HCT116 (cell line): ENCODE data around the gene CDON. TPM values are rescaled to one million over a fixed set of nuclear protein-coding genes. Genes with fewer than 3 reads are reported as not detected.

ENCODE experiments used
- ATAC-seq: fragments of 200-7000 bp; cut with Tn5 transposase; 2 replicates; pipeline ENCODE4 v1.9.1; 2020; ENCODE audit warnings: mild to moderate bottlenecking, moderate library complexity
- BruUV-seq: library from RNA; stranded (reverse); fragments of 400-500 nt; replicated peaks from 2 replicates; lab custom pipeline; 2021; lab: Mats Ljungman, UMichigan
- CTCF ChIA-PET: fragments of 300-600 bp; sonication (Branson Sonifier 250); formaldehyde crosslinking; loops from one replicate; lab custom pipeline; 2021; ENCODE audit warnings: antibody characterized with exemption; lab: Charles Lee
- POLR2A ChIA-PET: fragments of 300-600, 350-600 bp; sonication (Branson Sonifier 250); formaldehyde crosslinking; loops from one replicate; lab custom pipeline; 2021; ENCODE audit warnings: antibody characterized with exemption; lab: Charles Lee
- RAD21 ChIA-PET, 2 experiments: fragments of 300-600 bp; sonication (Branson Sonifier 250); formaldehyde crosslinking; loops; one replicate each; lab custom pipeline; 2023; ENCODE audit warnings: low total read pairs in 2 of 2; ENCODE audit not compliant: uncharacterized antibody in 2 of 2, unreplicated experiment in 2 of 2, low non-redundant PET in 1 of 2; lab: Charles Lee
- DNase-seq: peaks from one replicate; pipeline ENCODE4 v3.0.0-alpha.2; 2010; ENCODE audit warnings: low read depth, low spot score
- H2AFZ ChIP-seq: fragments of 200-600 bp; shearing (Covaris generic), sonication (generic); 2 replicates; pipeline ENCODE4 v1.6.1; 2017; ENCODE audit warnings: low read depth, mixed run types, mixed read lengths, antibody characterized with exemption, low read length; ENCODE audit not compliant: poor library complexity, severe bottlenecking
- H3K27ac ChIP-seq: 2 replicates; pipeline ENCODE4 v1.5.1; 2012; ENCODE audit warnings: low read depth, low read length
- H3K27me3 ChIP-seq: fragments of 200-600 bp; sonication (generic); 2 replicates; pipeline ENCODE4 v1.6.1; 2016; ENCODE audit warnings: mixed run types, low read length, mixed read lengths; ENCODE audit not compliant: insufficient read depth
- H3K36me3 ChIP-seq, 2 experiments: fragments of 200-500 bp in 1 of 2; fragments of 200-600 bp in 1 of 2; sonication (Bioruptor generic) in 1 of 2; sonication (generic) in 1 of 2; 2 replicates each; pipeline versions ENCODE4 v1.5.1 to v1.6.1; 2014 to 2016; ENCODE audit warnings: low read length in 2 of 2, inconsistent platforms in 1 of 2, mixed read lengths in 1 of 2, mixed run types in 1 of 2; ENCODE audit not compliant: insufficient read depth in 2 of 2, control insufficient read depth in 1 of 2
- H3K4me1 ChIP-seq, 2 experiments: fragments of 200-600 bp in 1 of 2; sonication (generic) in 1 of 2; 2 replicates each; pipeline versions ENCODE4 v1.5.1 to v1.6.1; 2012 to 2017; ENCODE audit warnings: low read length in 2 of 2, inconsistent platforms in 1 of 2, mild to moderate bottlenecking in 1 of 2, mixed read lengths in 1 of 2, mixed run types in 1 of 2, moderate library complexity in 1 of 2; ENCODE audit not compliant: insufficient read depth in 2 of 2, control insufficient read depth in 1 of 2
- H3K4me2 ChIP-seq: fragments of 200-600 bp; sonication (generic); 2 replicates; pipeline ENCODE4 v1.6.1; 2017; ENCODE audit warnings: mixed run types, low read length, mixed read lengths
- H3K4me3 ChIP-seq, 2 experiments: fragments of 200-600 bp in 1 of 2; sonication (generic) in 1 of 2; replicated peaks in 1 of 2; 2 replicates each; pipeline ENCODE4 v1.5.1; 2011 to 2016; ENCODE audit warnings: low read length in 2 of 2, control low read depth in 1 of 2, low read depth in 1 of 2, mild to moderate bottlenecking in 1 of 2, mixed read lengths in 1 of 2, mixed run types in 1 of 2
- H3K79me2 ChIP-seq: fragments of 200-600 bp; sonication (generic); 2 replicates; pipeline ENCODE4 v1.6.1; 2017; ENCODE audit warnings: mild to moderate bottlenecking, mixed run types, low read length, moderate library complexity, mixed read lengths; ENCODE audit not compliant: insufficient read depth
- H3K9ac ChIP-seq: fragments of 200-600 bp; sonication (generic); 2 replicates; pipeline ENCODE4 v1.6.1; 2016; ENCODE audit warnings: low read length, mixed read lengths
- H3K9me2 ChIP-seq: fragments of 200-600 bp; sonication (generic), shearing (Covaris generic); 2 replicates; pipeline ENCODE4 v1.6.1; 2017; ENCODE audit warnings: mixed run types, mild to moderate bottlenecking, moderate library complexity; ENCODE audit not compliant: insufficient read depth
- H3K9me3 ChIP-seq, 2 experiments: fragments of 200-500 bp in 1 of 2; fragments of 200-600 bp in 1 of 2; sonication (Bioruptor generic) in 1 of 2; sonication (generic) in 1 of 2; 2 replicates each; pipeline ENCODE4 v1.6.1; 2014 to 2017; ENCODE audit warnings: low read length in 2 of 2, mixed read lengths in 2 of 2, inconsistent platforms in 1 of 2, low read depth in 1 of 2, mild to moderate bottlenecking in 1 of 2, mixed run types in 1 of 2, moderate library complexity in 1 of 2; ENCODE audit not compliant: control insufficient read depth in 1 of 2, insufficient read depth in 1 of 2
- H4K20me1 ChIP-seq: fragments of 200-600 bp; sonication (generic), shearing (Covaris generic); 2 replicates; pipeline ENCODE4 v1.6.1; 2017; ENCODE audit warnings: mixed run types, mild to moderate bottlenecking, moderate library complexity; ENCODE audit not compliant: insufficient read depth
- ATF3 ChIP-seq: IDR thresholded peaks from 2 replicates; pipeline ENCODE4 v1.6.1; 2012
- CBX3 ChIP-seq: IDR thresholded peaks from 2 replicates; pipeline ENCODE4 v1.6.1; 2012; ENCODE audit warnings: low read depth
- CEBPB ChIP-seq: IDR thresholded peaks from 2 replicates; pipeline ENCODE4 v1.6.1; 2012; ENCODE audit warnings: low read depth
- CTCF ChIP-seq, 3 experiments: fragments of 200-600 bp in 1 of 3; sonication (generic) in 1 of 3; IDR thresholded peaks in 2 of 3; conservative IDR thresholded peaks in 1 of 3; 2 replicates each; pipeline ENCODE4 v1.5.1; 2012 to 2017; ENCODE audit warnings: low read depth in 2 of 3, low read length in 2 of 3, antibody characterized with exemption in 1 of 3, borderline replicate concordance in 1 of 3, control low read depth in 1 of 3, mild to moderate bottlenecking in 1 of 3, mixed read lengths in 1 of 3, mixed run types in 1 of 3, moderate library complexity in 1 of 3; ENCODE audit not compliant: insufficient read depth in 1 of 3
- EGR1 ChIP-seq: IDR thresholded peaks from 2 replicates; pipeline ENCODE4 v1.6.1; 2012; ENCODE audit warnings: low read depth
- ELF1 ChIP-seq: IDR thresholded peaks from 2 replicates; pipeline ENCODE4 v1.6.1; 2012; ENCODE audit warnings: low read depth, borderline replicate concordance
- EZH2 ChIP-seq: fragments of 200-600 bp; sonication (generic); IDR thresholded peaks from 2 replicates; pipeline ENCODE4 v1.6.1; 2017; ENCODE audit warnings: antibody characterized with exemption, mixed run types
- EZH2phosphoT487 ChIP-seq: fragments of 200-600 bp; IDR thresholded peaks from 2 replicates; pipeline ENCODE4 v1.6.1; 2018; ENCODE audit warnings: antibody characterized with exemption, borderline replicate concordance
- FOSL1 ChIP-seq: IDR thresholded peaks from 2 replicates; pipeline ENCODE4 v1.6.1; 2012; ENCODE audit warnings: low read depth
- MAX ChIP-seq: IDR thresholded peaks from 2 replicates; pipeline ENCODE4 v1.6.1; 2012
- POLR2AphosphoS5 ChIP-seq: IDR thresholded peaks from 2 replicates; pipeline ENCODE4 v1.6.1; 2011; ENCODE audit warnings: mild to moderate bottlenecking, low read depth, low read length, moderate library complexity
- RAD21 ChIP-seq: IDR thresholded peaks from 2 replicates; pipeline ENCODE4 v1.6.1; 2012; ENCODE audit warnings: low read depth, mild to moderate bottlenecking
- REST ChIP-seq: IDR thresholded peaks from 2 replicates; pipeline ENCODE4 v1.6.1; 2012; ENCODE audit warnings: low read depth
- SIN3A ChIP-seq: IDR thresholded peaks from 2 replicates; pipeline ENCODE4 v1.6.1; 2012; ENCODE audit warnings: low read depth
- SRF ChIP-seq: IDR thresholded peaks from 2 replicates; pipeline ENCODE4 v1.6.1; 2012; ENCODE audit warnings: low read depth
- TCF7L2 ChIP-seq: IDR thresholded peaks from 2 replicates; pipeline ENCODE4 v1.7.0; 2011; ENCODE audit warnings: borderline replicate concordance, inconsistent platforms; ENCODE audit not compliant: insufficient read depth, insufficient read length; ENCODE audit errors: extremely low read depth
- ZBTB33 ChIP-seq: IDR thresholded peaks from 2 replicates; pipeline ENCODE4 v1.6.1; 2011; ENCODE audit warnings: mild to moderate bottlenecking, low read length, moderate library complexity; ENCODE audit not compliant: insufficient replicate concordance; ENCODE audit errors: extremely low read depth
- ZFX ChIP-seq: fragments of 450-650 bp; IDR thresholded peaks from 2 replicates; pipeline ENCODE4 v1.6.1; 2017
- ZNF274 ChIP-seq: fragments of 200-500 bp; sonication (Bioruptor generic); IDR thresholded peaks from 2 replicates; pipeline ENCODE4 v1.6.1; 2014; ENCODE audit warnings: mild to moderate bottlenecking, low read depth, low read length, inconsistent platforms
- intact Hi-C: fragments of 100-400 bp; cut with micrococcal nuclease; formaldehyde crosslinking; loops from 2 replicates; pipeline ENCODE4 v1.10.0; 2022
- total RNA-seq: library from RNA; stranded (reverse); gene quantifications from one replicate; pipeline ENCODE4 v1.2.1, GENCODE V29; 2021; ENCODE audit not compliant: unreplicated experiment

Gene CDON
- total RNA-seq, 1 experiment from 2014 or later = 16.9 TPM

GRCh38 chr11:126032375-126032774 lies 30.3 kb downstream of the CDON start:
- TF ChIP-seq TCF7L2 = no peak
- no peak for TF ChIP-seq ELF1
- no peak for TF ChIP-seq REST
- TF ChIP-seq FOSL1 = no peak
- TF ChIP-seq CTCF (IDR thresholded peaks at IDR 0.05 in 2 of 3, conservative IDR thresholded peaks at IDR 0.05 in 1 of 3; ENCODE audit: borderline replicate concordance in 1 of 3, insufficient read depth in 1 of 3, low read depth in 2 of 3, low read length in 2 of 3) = no peak
- TF ChIP-seq EZH2phosphoT487 = no peak
- TF ChIP-seq ZNF274 = no peak
- no peak for TF ChIP-seq ATF3
- no peak for TF ChIP-seq CEBPB
- no peak for TF ChIP-seq ZFX
- TF ChIP-seq SIN3A = no peak
- TF ChIP-seq EZH2 = no peak
- no peak for TF ChIP-seq MAX
- TF ChIP-seq ZBTB33 = no peak
- no peak for TF ChIP-seq EGR1
- TF ChIP-seq CBX3 = no peak
- TF ChIP-seq POLR2AphosphoS5 = no peak
- TF ChIP-seq SRF = no peak
- TF ChIP-seq RAD21 = no peak
- Histone ChIP-seq H3K27ac (no peak overlapping the region), H3K9me3 (no peaks in the 10 kb centered on the region), H3K4me2 (no peak overlapping the region), H3K4me1 (no peaks in the 10 kb centered on the region), H3K9me2 (no peaks in the 10 kb centered on the region), H3K36me3 (no peaks in the 10 kb centered on the region), H3K27me3 (no peaks in the 10 kb centered on the region), H2AFZ (no peak overlapping the region), H3K79me2 (no peaks in the 10 kb centered on the region), H3K4me3 (no peak overlapping the region), H3K9ac (no peak overlapping the region), H4K20me1 (no peaks in the 10 kb centered on the region)
- ChIA-PET CTCF (no interaction called here), RAD21 (no interaction called here), POLR2A (no interaction called here)
- DNase-seq (no peak), ATAC-seq (no peak)
- intact Hi-C loops = no loop called here
- BruUV-seq = no TSS peak
